Measurements from ENCODE around the gene RAP1A.

- TF ChIP-seq, protein P1, sequence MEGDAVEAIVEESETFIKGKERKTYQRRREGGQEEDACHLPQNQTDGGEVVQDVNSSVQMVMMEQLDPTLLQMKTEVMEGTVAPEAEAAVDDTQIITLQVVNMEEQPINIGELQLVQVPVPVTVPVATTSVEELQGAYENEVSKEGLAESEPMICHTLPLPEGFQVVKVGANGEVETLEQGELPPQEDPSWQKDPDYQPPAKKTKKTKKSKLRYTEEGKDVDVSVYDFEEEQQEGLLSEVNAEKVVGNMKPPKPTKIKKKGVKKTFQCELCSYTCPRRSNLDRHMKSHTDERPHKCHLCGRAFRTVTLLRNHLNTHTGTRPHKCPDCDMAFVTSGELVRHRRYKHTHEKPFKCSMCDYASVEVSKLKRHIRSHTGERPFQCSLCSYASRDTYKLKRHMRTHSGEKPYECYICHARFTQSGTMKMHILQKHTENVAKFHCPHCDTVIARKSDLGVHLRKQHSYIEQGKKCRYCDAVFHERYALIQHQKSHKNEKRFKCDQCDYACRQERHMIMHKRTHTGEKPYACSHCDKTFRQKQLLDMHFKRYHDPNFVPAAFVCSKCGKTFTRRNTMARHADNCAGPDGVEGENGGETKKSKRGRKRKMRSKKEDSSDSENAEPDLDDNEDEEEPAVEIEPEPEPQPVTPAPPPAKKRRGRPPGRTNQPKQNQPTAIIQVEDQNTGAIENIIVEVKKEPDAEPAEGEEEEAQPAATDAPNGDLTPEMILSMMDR (IDR thresholded peaks at IDR 0.05), result no peak
- no peak for TF ChIP-seq POLR2A (IDR thresholded peaks at IDR 0.05)
Measured at GRCh38 chr1:111699268-111699667, 79.7 kb downstream of the RAP1A start.
